GM12878 (cell line): ENCODE measurements around the gene SEPTIN6. TPM values are rescaled to one million over a fixed set of nuclear protein-coding genes. Genes with fewer than 3 reads are reported as not detected.

Source experiments
- ATF7 ChIP-seq: fragments of 450-650 bp; IDR thresholded peaks from 2 replicates; pipeline ENCODE4 v1.6.1; 2016; ENCODE audit warnings: low read depth, mild to moderate bottlenecking
- CBFB ChIP-seq: IDR thresholded peaks from 2 replicates; pipeline ENCODE4 v1.6.1; 2016; ENCODE audit warnings: antibody characterized with exemption, low read depth
- DPF2 ChIP-seq: fragments of 450-650 bp; IDR thresholded peaks from 2 replicates; pipeline ENCODE4 v1.6.1; 2017; ENCODE audit warnings: mild to moderate bottlenecking
- ETV6 ChIP-seq, 2 experiments: fragments of 450-650 bp in 1 of 2; IDR thresholded peaks in 1 of 2; conservative IDR thresholded peaks in 1 of 2; 2 replicates each; pipeline ENCODE4 v1.6.1; 2014; ENCODE audit warnings: antibody characterized with exemption in 1 of 2, borderline replicate concordance in 1 of 2, low read depth in 1 of 2, mild to moderate bottlenecking in 1 of 2, moderate library complexity in 1 of 2
- FOS ChIP-seq: IDR thresholded peaks from 3 replicates; pipeline ENCODE4 v1.6.1; 2011; ENCODE audit warnings: borderline replicate concordance; ENCODE audit not compliant: insufficient read length; ENCODE audit errors: extremely low read depth
- HCFC1 ChIP-seq: fragments of 150-350 bp; IDR thresholded peaks from 2 replicates; pipeline ENCODE4 v1.6.1; 2014; ENCODE audit warnings: low read length
- IKZF1 ChIP-seq: fragments of 450-650 bp; conservative IDR thresholded peaks from 2 replicates; pipeline ENCODE4 v1.6.1; 2017; ENCODE audit warnings: antibody characterized with exemption, mild to moderate bottlenecking
- IRF3 ChIP-seq: fragments of 450-650 bp; IDR thresholded peaks from 2 replicates; pipeline ENCODE4 v1.6.1; 2014; ENCODE audit warnings: mild to moderate bottlenecking
- IRF5 ChIP-seq: fragments of 450-650 bp; IDR thresholded peaks from 2 replicates; pipeline ENCODE4 v1.6.1; 2017; ENCODE audit warnings: borderline replicate concordance
- JUND ChIP-seq: IDR thresholded peaks from 2 replicates; pipeline ENCODE4 v1.6.1; 2012; ENCODE audit warnings: low read depth, mild to moderate bottlenecking, low read length, improper control_type of control experiment, moderate library complexity
- MAX ChIP-seq: IDR thresholded peaks from 2 replicates; pipeline ENCODE4 v1.6.1; 2012; ENCODE audit warnings: low read depth, low read length, improper control_type of control experiment
- MEF2A ChIP-seq: IDR thresholded peaks from 2 replicates; pipeline ENCODE4 v1.6.1; 2011; ENCODE audit warnings: low read depth, mild to moderate bottlenecking, low read length, moderate library complexity; ENCODE audit not compliant: insufficient read depth
- MYC ChIP-seq: IDR thresholded peaks from 2 replicates; pipeline ENCODE4 v1.6.1; 2011; ENCODE audit warnings: mild to moderate bottlenecking, low read length, moderate library complexity, inconsistent platforms; ENCODE audit not compliant: insufficient read depth, insufficient replicate concordance, insufficient read length, severe bottlenecking
- NR2C2 ChIP-seq: IDR thresholded peaks from 2 replicates; pipeline ENCODE4 v1.6.1; 2011; ENCODE audit warnings: borderline replicate concordance, low read depth; ENCODE audit not compliant: control insufficient read depth, insufficient read length
- POLR2A ChIP-seq: IDR thresholded peaks from 2 replicates; pipeline ENCODE4 v1.6.1; 2011; ENCODE audit warnings: low read depth, mild to moderate bottlenecking, low read length
- POLR2AphosphoS5 ChIP-seq: IDR thresholded peaks from 2 replicates; pipeline ENCODE4 v1.6.1; 2011; ENCODE audit warnings: mild to moderate bottlenecking, low read length, inconsistent platforms
- RAD21 ChIP-seq: IDR thresholded peaks from 2 replicates; pipeline ENCODE4 v1.6.1; 2011; ENCODE audit warnings: mild to moderate bottlenecking, low read depth, low read length, moderate library complexity; ENCODE audit not compliant: insufficient read depth
- RB1 ChIP-seq: fragments of 450-650 bp; formaldehyde crosslinking; IDR thresholded peaks from 2 replicates; pipeline ENCODE4 v1.6.1; 2017; ENCODE audit warnings: mild to moderate bottlenecking, borderline replicate concordance
- RCOR1 ChIP-seq: conservative IDR thresholded peaks from 2 replicates; pipeline ENCODE4 v1.6.1; 2012; ENCODE audit warnings: low read depth, low read length, improper control_type of control experiment
- SIN3A ChIP-seq: IDR thresholded peaks from 2 replicates; pipeline ENCODE4 v1.6.1; 2012; ENCODE audit warnings: low read depth, low read length, improper control_type of control experiment
- STAT1 ChIP-seq: fragments of 450-650 bp; conservative IDR thresholded peaks from 2 replicates; pipeline ENCODE4 v1.6.1; 2014; ENCODE audit warnings: antibody characterized with exemption, mild to moderate bottlenecking
- TARDBP ChIP-seq: IDR thresholded peaks from 2 replicates; pipeline ENCODE4 v1.6.1; 2016; ENCODE audit warnings: borderline replicate concordance
- USF2 ChIP-seq: IDR thresholded peaks from 2 replicates; pipeline ENCODE4 v1.6.1; 2011; ENCODE audit warnings: low read depth, low read length, improper control_type of control experiment, borderline replicate concordance
- ZBTB40 ChIP-seq: fragments of 450-650 bp; IDR thresholded peaks from 2 replicates; pipeline ENCODE4 v1.6.1; 2016; ENCODE audit warnings: mild to moderate bottlenecking, moderate library complexity, borderline replicate concordance
- ZNF384 ChIP-seq: IDR thresholded peaks from 2 replicates; pipeline ENCODE4 v1.6.1; 2012; ENCODE audit warnings: low read depth, mild to moderate bottlenecking, low read length, improper control_type of control experiment, borderline replicate concordance
- polyA plus RNA-seq, 11 experiments: library from polyadenylated mRNA; depleted of rRNA in 4 of 11; unstranded in 6 of 11; stranded (reverse) in 5 of 11; fragments of >200 nt; fragmentation: Nextera tagmentation in 4 of 11; fragmentation: Illumina TruSeq in 1 of 11; extraction: Ambion mirVana in 4 of 11; extraction: Trizol in 1 of 11; gene quantifications; 1 replicate in 1 of 11; 2 replicates in 10 of 11; pipeline versions ENCODE4 v1.2.1 to v1.2.3, GENCODE V29; 2011 to 2016; ENCODE audit warnings: inconsistent platforms in 2 of 11, missing spikeins in 2 of 11, low read depth in 1 of 11
- total RNA-seq, 4 experiments: library from RNA; depleted of rRNA in 3 of 4; stranded (reverse); fragments of >200 nt in 3 of 4; fragmentation: Illumina TruSeq in 1 of 4; extraction: Trizol in 1 of 4; gene quantifications; 2 replicates each; pipeline versions ENCODE4 v1.2.1 to v1.2.3, GENCODE V29; 2013 to 2021

Gene SEPTIN6
- total and polyA plus RNA-seq, 10 of the 15 experiments (the other 5 are each of a cell fraction or from before 2014, with no cell fraction given): 37.2 to 353 (median 154) TPM

- TF ChIP-seq ZBTB40 (no peak), MAX (no peak), ATF7 (peak; percentile 14; the same call in 1 of the 2 replicates), FOS (no peak), IRF3 (no peak), NR2C2 (no peak), ZNF384 (no peak), RB1 (no peak), MYC (no peak), CBFB (no peak), USF2 (no peak), POLR2A (no peak), RAD21 (no peak), SIN3A (no peak), JUND (no peak), POLR2AphosphoS5 (no peak), IRF5 (no peak), RCOR1 (no peak), DPF2 (0 out of 2 replicates have a peak, but pooled peaks have one; percentile 52), ETV6 (conservative IDR thresholded peaks at IDR 0.05 in 1 of 2, IDR thresholded peaks at IDR 0.05 in 1 of 2; ENCODE audit: borderline replicate concordance in 1 of 2, low read depth in 1 of 2) (peak in 1 of 2 experiments; percentile 85; a peak in 2 of 4 replicates), IKZF1 (peak; percentile 61), MEF2A (no peak), HCFC1 (no peak), STAT1 (no peak), TARDBP (no peak)
Observed at GRCh38 chrX:119646515-119646914, 46.5 kb downstream of the SEPTIN6 start (continued).
